Type B pancreatic cell (in vitro differentiated cells): ENCODE results near the gene IQCK. TPM values are rescaled to one million over a fixed set of nuclear protein-coding genes. Genes with fewer than 3 reads are reported as not detected.
A peak's percentile ranks its signal among the peaks of the same experiment; 100 is the strongest.

ENCODE experiments used
- DNase-seq: peaks from one replicate; pipeline ENCODE4 v3.0.0; 2021; ENCODE audit warnings: mixed read lengths; ENCODE audit not compliant: unreplicated experiment; ENCODE audit errors: extremely low spot score
- H3K27ac Mint-ChIP-seq: 2 replicates; pipeline ENCODE4 v1.8.0; 2021; ENCODE audit warnings: mild to moderate bottlenecking, mixed read lengths
- H3K27me3 Mint-ChIP-seq: 2 replicates; pipeline ENCODE4 v1.8.0; 2021; ENCODE audit warnings: mixed read lengths
- H3K36me3 Mint-ChIP-seq: 2 replicates; pipeline ENCODE4 v1.8.0; 2021; ENCODE audit warnings: mixed read lengths
- H3K4me1 Mint-ChIP-seq: one replicate; pipeline ENCODE4 v1.8.0; 2021; ENCODE audit warnings: mixed read lengths; ENCODE audit not compliant: unreplicated experiment
- H3K4me3 Mint-ChIP-seq: 2 replicates; pipeline ENCODE4 v1.8.0; 2021; ENCODE audit warnings: mild to moderate bottlenecking, mixed read lengths
- H3K9me3 Mint-ChIP-seq: 2 replicates; pipeline ENCODE4 v1.8.0; 2021; ENCODE audit warnings: mixed read lengths
- CTCF ChIP-seq: fragments of 200-600 bp; sonication (generic); conservative IDR thresholded peaks from 2 replicates; pipeline ENCODE4 v1.5.0; 2021; ENCODE audit warnings: antibody characterized with exemption, mild to moderate bottlenecking
- total RNA-seq: library from RNA; stranded (reverse); gene quantifications from 2 replicates; pipeline ENCODE4 v1.2.1, GENCODE V29; 2021; ENCODE audit warnings: low replicate concordance

The IQCK gene
- total RNA-seq, 1 donor from 2014 or later, result 23.0 TPM

GRCh38 chr16:19696328-19696727, 21.7 kb upstream of the IQCK start:
- Mint-ChIP-seq H3K27ac (peak overlapping the region; percentile 46), H3K4me3 (no peak overlapping the region), H3K36me3 (peaks cover 21% of the 10 kb centered on the region), H3K27me3 (no peaks in the 10 kb centered on the region), H3K9me3 (no peaks in the 10 kb centered on the region), H3K4me1 (peaks cover 14% of the 10 kb centered on the region)
- TF ChIP-seq CTCF, result no peak
- DNase-seq, result no peak

- no peak for DNase-seq
- Mint-ChIP-seq H3K27me3 (no peaks in the 10 kb centered on the region), H3K27ac (no peak overlapping the region), H3K36me3 (peaks cover 21% of the 10 kb centered on the region), H3K4me3 (no peak overlapping the region), H3K4me1 (peaks cover 14% of the 10 kb centered on the region), H3K9me3 (no peaks in the 10 kb centered on the region)
- no peak for TF ChIP-seq CTCF
These were observed 21.1 kb upstream of the IQCK start for GRCh38 chr16:19696961-19697360.

- Mint-ChIP-seq H3K36me3 (peaks cover 24% of the 10 kb centered on the region), H3K4me1 (peaks cover 14% of the 10 kb centered on the region), H3K4me3 (no peak overlapping the region), H3K27ac (no peak overlapping the region), H3K9me3 (no peaks in the 10 kb centered on the region), H3K27me3 (no peaks in the 10 kb centered on the region)
- no peak for DNase-seq
- no peak for TF ChIP-seq CTCF
These were observed 20.2 kb upstream of the IQCK start for GRCh38 chr16:19697756-19698318.

- no peaks in the 10 kb centered on the region for H3K27me3 Mint-ChIP-seq
- no peaks in the 10 kb centered on the region for H3K9me3 Mint-ChIP-seq
- H3K27ac Mint-ChIP-seq, result no peak overlapping the region
- no peak for TF ChIP-seq CTCF
- H3K4me3 Mint-ChIP-seq, result no peak overlapping the region
- peaks cover 29% of the 10 kb centered on the region for H3K36me3 Mint-ChIP-seq
- H3K4me1 Mint-ChIP-seq, result peaks cover 14% of the 10 kb centered on the region
- no peak for DNase-seq
These were observed 19.3 kb upstream of the IQCK start for GRCh38 chr16:19698480-19699465.

- H3K9me3 Mint-ChIP-seq, result no peaks in the 10 kb centered on the region
- no peak overlapping the region for H3K27ac Mint-ChIP-seq
- H3K27me3 Mint-ChIP-seq, result no peaks in the 10 kb centered on the region
- no peak for DNase-seq
- H3K4me1 Mint-ChIP-seq, result peaks cover 14% of the 10 kb centered on the region
- H3K36me3 Mint-ChIP-seq, result peaks cover 26% of the 10 kb centered on the region
- H3K4me3 Mint-ChIP-seq, result no peak overlapping the region
- no peak for TF ChIP-seq CTCF
These were observed 18.6 kb upstream of the IQCK start for GRCh38 chr16:19699472-19699871.
